ENCODE data around the gene EIF2S2. TPM values are rescaled to one million over a fixed set of nuclear protein-coding genes. Genes with fewer than 3 reads are reported as not detected.

The EIF2S2 gene
- total RNA-seq, 2 donors from 2014 or later, result 45.0 to 50.2 TPM

GRCh38 chr20:34047010-34047687 lies 64.9 kb downstream of the EIF2S2 start:
- DNase-seq (ENCODE audit: low spot score), result no peak
- intact Hi-C loops (cut with DNase I), result no loop called here

GRCh38 chr20:34045930-34046725 lies 65.9 kb downstream of the EIF2S2 start:
- intact Hi-C loops (cut with DNase I), result no loop called here
- no peak for DNase-seq (ENCODE audit: low spot score)

DNA sequence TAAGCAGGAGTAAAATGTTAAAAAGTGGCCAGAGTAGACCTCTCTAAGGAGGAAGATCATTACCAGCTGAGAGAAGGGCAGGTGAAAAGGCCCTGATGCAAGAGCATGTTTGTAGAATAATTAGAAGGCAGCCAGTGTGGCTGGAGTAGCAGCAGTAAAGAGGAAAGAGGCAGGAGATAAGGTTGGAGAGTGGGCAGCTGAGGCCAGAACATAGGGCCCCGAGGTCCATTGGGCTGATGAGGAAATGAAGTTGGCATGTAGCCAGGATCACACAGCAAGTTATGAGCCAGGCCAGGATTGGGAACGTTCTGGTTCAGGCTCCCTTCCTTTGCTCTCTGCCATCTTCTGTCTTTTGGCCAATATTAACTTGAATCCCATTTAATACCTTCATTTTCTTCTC lies 66.7 kb downstream of the EIF2S2 start:
- intact Hi-C loops (cut with DNase I), result no loop called here

DNA sequence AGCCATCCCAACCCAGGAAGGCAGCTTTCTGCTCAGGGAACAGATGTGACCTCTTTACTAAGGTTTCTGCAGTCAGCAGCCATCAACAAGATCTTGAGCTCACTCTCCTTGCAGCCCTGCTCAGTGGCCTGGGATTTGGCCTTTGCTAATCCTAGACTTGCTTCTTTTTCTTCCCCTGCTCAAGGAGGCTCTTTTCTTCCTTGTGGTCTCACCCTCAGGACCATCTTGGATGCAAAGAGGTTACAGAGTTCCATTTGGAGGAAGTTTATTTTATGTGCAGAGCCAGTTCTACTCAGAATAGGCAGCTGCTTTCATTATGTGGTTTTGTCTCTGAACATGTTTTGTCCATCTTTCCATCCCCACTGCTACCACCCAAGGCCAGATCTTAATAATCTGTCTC lies 69.0 kb downstream of the EIF2S2 start:
- no peak for DNase-seq (ENCODE audit: low spot score)
- intact Hi-C loops (cut with DNase I), result no loop called here

More for the DNA sequence above, 66.7 kb downstream of the EIF2S2 start:
- no peak for DNase-seq (ENCODE audit: low spot score)

DNA sequence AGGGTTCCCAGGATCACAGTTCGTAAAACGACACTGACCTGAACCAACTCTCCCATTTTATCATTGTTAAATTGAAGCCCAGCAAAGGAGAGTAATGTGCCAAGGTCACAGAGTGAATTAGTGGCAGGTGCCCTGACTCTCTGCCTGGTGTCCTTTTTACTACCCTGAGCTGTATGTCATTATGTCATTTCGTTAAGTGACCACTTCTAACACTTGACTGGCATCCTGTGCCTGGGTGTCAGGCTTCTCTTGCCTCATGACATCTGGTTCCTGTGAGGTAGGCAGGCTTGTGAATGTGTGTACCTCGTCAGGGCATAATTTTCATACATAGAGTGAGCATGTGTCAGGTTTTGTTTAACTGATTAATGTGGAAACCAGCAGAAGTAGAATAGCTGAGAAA lies 69.8 kb downstream of the EIF2S2 start:
- intact Hi-C loops (cut with DNase I), result no loop called here
- no peak for DNase-seq (ENCODE audit: low spot score)

DNA sequence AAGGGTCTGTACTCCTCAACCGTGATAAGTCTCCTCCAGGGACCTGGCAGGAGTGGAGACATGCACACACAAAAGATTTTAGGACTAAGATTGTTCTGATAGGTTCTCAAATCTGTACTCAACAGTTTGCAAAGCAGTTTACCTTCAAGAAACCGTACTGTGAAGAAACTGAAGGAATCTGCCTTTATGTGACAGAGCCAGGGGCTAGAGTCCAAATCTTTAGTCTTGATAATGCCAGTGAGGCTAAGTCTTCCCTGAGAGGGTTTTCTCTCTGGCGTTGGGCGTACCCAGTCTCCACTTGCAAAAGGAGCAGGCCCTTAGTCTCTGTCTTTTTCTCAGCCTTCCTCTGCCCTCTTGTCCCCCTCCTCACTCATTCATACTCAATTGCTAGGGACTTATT lies 70.8 kb downstream of the EIF2S2 start:
- no peak for DNase-seq (ENCODE audit: low spot score)
- intact Hi-C loops (cut with DNase I), result no loop called here

DNA sequence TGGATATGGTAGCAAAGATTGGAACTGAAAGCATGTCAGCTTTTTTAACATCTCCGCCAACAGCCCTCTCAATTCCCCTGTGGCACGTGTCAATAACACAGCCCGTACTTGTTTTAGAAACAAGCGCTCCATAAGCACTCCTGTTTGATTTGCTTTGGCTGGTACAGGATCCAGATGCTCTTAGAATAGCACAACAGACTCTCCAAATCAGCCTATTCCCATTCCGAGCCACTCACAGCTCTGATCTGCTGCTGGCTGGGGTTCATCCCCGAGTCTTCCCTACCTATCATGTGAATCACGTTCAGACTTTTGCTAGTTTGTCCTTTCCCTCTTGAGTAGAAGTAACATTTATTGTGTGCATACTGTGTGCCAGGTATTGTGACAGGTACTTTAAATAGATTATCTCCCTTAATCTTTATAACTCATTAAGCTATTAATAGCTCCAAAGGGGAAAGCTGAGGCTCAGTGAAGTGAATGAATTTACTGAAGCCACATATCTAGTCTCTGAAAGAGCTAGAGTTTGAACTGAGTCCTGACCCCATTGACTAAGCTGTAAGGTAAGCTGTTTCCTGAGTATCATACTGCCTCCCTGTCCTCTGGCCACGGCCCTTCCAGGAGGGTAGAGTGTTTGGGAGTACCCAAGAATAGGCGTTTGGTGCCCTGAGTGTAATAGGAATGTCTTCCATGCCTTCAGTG lies 71.6 kb downstream of the EIF2S2 start:
- intact Hi-C loops (cut with DNase I), result no loop called here
- DNase-seq (ENCODE audit: low spot score), result no peak

Small RNA genes lying within 50 kb of the gene (microRNA-seq; reads per million reads assigned to microRNA genes)
- 0 reads per million in 2 donors for gene MIR4755 (ENCODE audit: borderline microRNAs expressed in 2 of 2)

Other genes starting within 250 kb of the EIF2S2 start
- 10 to 100 TPM; 75.8 to 90.5 TPM for gene RALY, start 118.3 kb downstream of the EIF2S2 start, total RNA-seq
- gene ASIP, start 129.2 kb upstream of the EIF2S2 start, total RNA-seq, result not detected
- gene AHCY, start 191.1 kb upstream of the EIF2S2 start, total RNA-seq, result 10 to 100 TPM; 35.1 to 43.1 TPM